Caco-2 (cell line): ENCODE data around the gene COQ4. TPM values are rescaled to one million over a fixed set of nuclear protein-coding genes. Genes with fewer than 3 reads are reported as not detected.
A peak's percentile ranks its signal among the peaks of the same experiment; 100 is the strongest.

Experiments
- BruUV-seq: library from RNA; stranded (reverse); fragments of 400-500 nt; replicated peaks from 2 replicates; lab custom pipeline; 2021; lab: Mats Ljungman, UMichigan
- CTCF ChIA-PET: fragments of 300-600 bp; sonication (Branson Sonifier 250); formaldehyde crosslinking; loops from one replicate; lab custom pipeline; 2022; ENCODE audit warnings: antibody characterized with exemption; lab: Charles Lee
- POLR2A ChIA-PET: fragments of 300-600 bp; sonication (Branson Sonifier 250); formaldehyde crosslinking; loops from one replicate; lab custom pipeline; 2022; ENCODE audit warnings: antibody characterized with exemption; lab: Charles Lee
- DNase-seq, 2 experiments: peaks; one replicate each; pipeline versions ENCODE4 v3.0.0 to v3.0.0-alpha.2; 2020 to 2022
- H3K27me3 ChIP-seq: replicated peaks from 2 replicates; pipeline ENCODE4 v1.6.0; 2011; ENCODE audit warnings: low read length; ENCODE audit not compliant: control insufficient read depth, insufficient read depth
- H3K36me3 ChIP-seq: 2 replicates; pipeline ENCODE4 v1.5.1; 2011; ENCODE audit warnings: low read length; ENCODE audit not compliant: control insufficient read depth, insufficient read depth
- H3K4me1 ChIP-seq: fragments of 250-450 bp; sonication (Bioruptor Pico); 2 replicates; pipeline ENCODE4 v1.5.1; 2020; ENCODE audit warnings: mild to moderate bottlenecking
- H3K4me3 ChIP-seq: 2 replicates; pipeline ENCODE4 v1.5.1; 2011; ENCODE audit warnings: low read depth, mild to moderate bottlenecking, control low read depth, low read length
- H3K9me3 ChIP-seq: fragments of 250-450 bp; sonication (Bioruptor Pico); 2 replicates; pipeline ENCODE4 v1.5.1; 2020; ENCODE audit warnings: mild to moderate bottlenecking, moderate library complexity
- H3K27ac Mint-ChIP-seq: one replicate; pipeline ENCODE4 v1.8.0; 2022; ENCODE audit warnings: mixed read lengths; ENCODE audit not compliant: unreplicated experiment
- H3K27me3 Mint-ChIP-seq: one replicate; pipeline ENCODE4 v1.8.0; 2022; ENCODE audit warnings: mixed read lengths; ENCODE audit not compliant: insufficient read depth, unreplicated experiment
- H3K36me3 Mint-ChIP-seq: one replicate; pipeline ENCODE4 v1.8.0; 2022; ENCODE audit warnings: mild to moderate bottlenecking, mixed read lengths; ENCODE audit not compliant: insufficient read depth, unreplicated experiment
- H3K4me1 Mint-ChIP-seq: one replicate; pipeline ENCODE4 v1.8.0; 2022; ENCODE audit warnings: low read depth, mixed read lengths; ENCODE audit not compliant: unreplicated experiment
- H3K4me3 Mint-ChIP-seq: one replicate; pipeline ENCODE4 v1.8.0; 2022; ENCODE audit warnings: mild to moderate bottlenecking, moderate library complexity, mixed read lengths; ENCODE audit not compliant: unreplicated experiment
- H3K9me3 Mint-ChIP-seq: one replicate; pipeline ENCODE4 v1.8.0; 2022; ENCODE audit warnings: mixed read lengths; ENCODE audit not compliant: unreplicated experiment
- CTCF ChIP-seq, 2 experiments: fragments of 200-600 bp in 1 of 2; IDR thresholded peaks; 1 replicate in 1 of 2; 2 replicates in 1 of 2; pipeline versions ENCODE4 v1.5.1 to v1.8.0; 2011 to 2022; ENCODE audit warnings: antibody characterized with exemption in 1 of 2, control low read depth in 1 of 2, inconsistent platforms in 1 of 2, low read depth in 1 of 2, low read length in 1 of 2, mild to moderate bottlenecking in 1 of 2, moderate library complexity in 1 of 2; ENCODE audit not compliant: insufficient read depth in 1 of 2, severe bottlenecking in 1 of 2, unreplicated experiment in 1 of 2
- intact Hi-C: fragments of 100-400 bp; cut with micrococcal nuclease; formaldehyde crosslinking; loops from one replicate; pipeline ENCODE4 v1.10.0; 2022; ENCODE audit not compliant: unreplicated experiment
- total RNA-seq: library from RNA; stranded (reverse); gene quantifications from 2 replicates; pipeline ENCODE4 v1.2.3, GENCODE V29; 2022

COQ4 gene
- total RNA-seq, 1 experiment from 2014 or later: 48.9 TPM

- Histone ChIP-seq H3K4me1 (peaks cover 5% of the 10 kb centered on the region), H3K36me3 (peaks cover 2% of the 10 kb centered on the region; the same call in 1 of the 2 replicates), H3K9me3 (no peaks in the 10 kb centered on the region), H3K4me3 (peak within 1 kb of the TSS; percentile 88), H3K27me3 (no peaks in the 10 kb centered on the region)
- BruUV-seq: no TSS peak
- peak within 1 kb of the TSS; percentile 97 for H3K27ac Mint-ChIP-seq
- peaks cover 28% of the 10 kb centered on the region for H3K4me1 Mint-ChIP-seq
- no peaks in the 10 kb centered on the region for H3K9me3 Mint-ChIP-seq
- intact Hi-C loops: loop anchor here (1.0 kb wide), 3 partner anchors 25 to 64 kb away; no protein-coding TSS in a partner anchor
- no peak for TF ChIP-seq CTCF (IDR thresholded peaks at IDR 0.05; ENCODE audit: insufficient read depth in 1 of 2, low read depth in 1 of 2, low read length in 1 of 2, severe bottlenecking in 1 of 2, unreplicated experiment in 1 of 2)
- H3K36me3 Mint-ChIP-seq: peaks cover 63% of the 10 kb centered on the region
- ChIA-PET CTCF (interaction anchor here (0.6 to 1.5 kb wide), 10 partner anchors 17 to 89 kb away, joined by 3 to 10 read pairs (median 6); no protein-coding TSS in a partner anchor), POLR2A (interaction anchor here (0.6 to 1.6 kb wide), 12 partner anchors 10 to 277 kb away, joined by 3 to 15 read pairs (median 4); partner anchors contain the start of genes CERCAM, SPTAN1 and URM1)
- H3K27me3 Mint-ChIP-seq: peaks cover 2% of the 10 kb centered on the region
- peak within 1 kb of the TSS; percentile 98 for H3K4me3 Mint-ChIP-seq
- peak; percentile 56 to 64 for DNase-seq
Measured at GRCh38 chr9:128275198-128276007, 47.2 kb upstream of the COQ4 start, which contains the start of gene GOLGA2. TSS of gene GOLGA2 (minus strand) at chr9:128276007. CDS start at chr9:128275976, 31 bp downstream.

GRCh38 chr9:128276008-128276573 is 46.5 kb upstream of the COQ4 start, which contains the start of gene SWI5:
TSS of gene SWI5 (plus strand) at chr9:128276276.
- no peaks in the 10 kb centered on the region for H3K9me3 ChIP-seq
- H3K36me3 Mint-ChIP-seq: peaks cover 61% of the 10 kb centered on the region
- H3K27me3 ChIP-seq: no peaks in the 10 kb centered on the region
- H3K9me3 Mint-ChIP-seq: no peaks in the 10 kb centered on the region
- peak within 1 kb of the TSS; percentile 97 for H3K27ac Mint-ChIP-seq
- DNase-seq: peak; percentile 99 to 100
- H3K4me1 ChIP-seq: peaks cover 5% of the 10 kb centered on the region
- peaks cover 2% of the 10 kb centered on the region for H3K27me3 Mint-ChIP-seq
- intact Hi-C loops: loop anchor here (1.0 kb wide), 3 partner anchors 26 to 63 kb away; no protein-coding TSS in a partner anchor
- peak within 1 kb of the TSS; percentile 88 for H3K4me3 ChIP-seq
- H3K4me3 Mint-ChIP-seq: peak within 1 kb of the TSS; percentile 98
- ChIA-PET CTCF (interaction anchor here (0.6 to 1.5 kb wide), 11 partner anchors 16 to 116 kb away, joined by 3 to 10 read pairs (median 5); no protein-coding TSS in a partner anchor), POLR2A (interaction anchor here (0.5 to 1.6 kb wide), 13 partner anchors 9 to 276 kb away, joined by 3 to 15 read pairs (median 4); partner anchors contain the start of genes CERCAM, SPTAN1 and URM1)
- no TSS peak for BruUV-seq
- TF ChIP-seq CTCF (IDR thresholded peaks at IDR 0.05; ENCODE audit: insufficient read depth in 1 of 2, low read depth in 1 of 2, low read length in 1 of 2, severe bottlenecking in 1 of 2, unreplicated experiment in 1 of 2): no peak
- peaks cover under 1% of the 10 kb centered on the region; the same call in 1 of the 2 replicates for H3K36me3 ChIP-seq
- peaks cover 30% of the 10 kb centered on the region for H3K4me1 Mint-ChIP-seq
